GM13977 (cell line): Measurements from ENCODE around the gene ZNF638.

Experiments used
- DNase-seq: peaks from one replicate; pipeline ENCODE4 v3.0.0; 2012; ENCODE audit warnings: low spot score
- in situ Hi-C: fragments of 300-500 bp; cut with MboI; formaldehyde crosslinking; loops from one replicate; pipeline ENCODE4 v1.12.0; 2022; ENCODE audit warnings: low sequenced_read_pairs, low pct_unique_long_range_greater_than_20kb, mixed read lengths, inconsistent platforms; ENCODE audit not compliant: unreplicated experiment
- TF ChIP-seq, protein P1 (sequence below): IDR thresholded peaks from 2 replicates; pipeline ENCODE4 v1.5.1; 2012; ENCODE audit warnings: mild to moderate bottlenecking, control low read depth; ENCODE audit not compliant: insufficient read depth; ENCODE audit errors: extremely low read depth, missing control alignments

Gene ZNF638

DNA sequence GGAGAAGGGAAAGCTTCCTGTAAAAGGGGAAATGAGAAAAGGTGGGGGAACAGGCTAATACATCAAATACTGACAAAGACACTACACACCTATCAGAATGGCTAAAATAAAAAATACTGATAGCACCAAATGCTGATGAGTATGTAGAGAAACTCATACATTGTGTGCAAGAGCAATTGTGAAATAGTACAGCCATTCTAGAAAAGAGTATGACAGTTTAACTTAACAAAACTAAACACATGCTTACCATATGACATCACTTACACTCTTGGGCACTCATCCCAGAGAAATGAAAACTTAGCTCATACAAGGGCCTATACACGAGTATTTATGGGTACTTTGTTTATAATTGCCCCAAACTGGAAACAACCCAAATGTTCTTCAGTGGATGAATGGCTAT lies 53.4 kb downstream of the ZNF638 start:
- no peak for DNase-seq
- in situ Hi-C loops: no loop called here
- TF ChIP-seq, protein P1, sequence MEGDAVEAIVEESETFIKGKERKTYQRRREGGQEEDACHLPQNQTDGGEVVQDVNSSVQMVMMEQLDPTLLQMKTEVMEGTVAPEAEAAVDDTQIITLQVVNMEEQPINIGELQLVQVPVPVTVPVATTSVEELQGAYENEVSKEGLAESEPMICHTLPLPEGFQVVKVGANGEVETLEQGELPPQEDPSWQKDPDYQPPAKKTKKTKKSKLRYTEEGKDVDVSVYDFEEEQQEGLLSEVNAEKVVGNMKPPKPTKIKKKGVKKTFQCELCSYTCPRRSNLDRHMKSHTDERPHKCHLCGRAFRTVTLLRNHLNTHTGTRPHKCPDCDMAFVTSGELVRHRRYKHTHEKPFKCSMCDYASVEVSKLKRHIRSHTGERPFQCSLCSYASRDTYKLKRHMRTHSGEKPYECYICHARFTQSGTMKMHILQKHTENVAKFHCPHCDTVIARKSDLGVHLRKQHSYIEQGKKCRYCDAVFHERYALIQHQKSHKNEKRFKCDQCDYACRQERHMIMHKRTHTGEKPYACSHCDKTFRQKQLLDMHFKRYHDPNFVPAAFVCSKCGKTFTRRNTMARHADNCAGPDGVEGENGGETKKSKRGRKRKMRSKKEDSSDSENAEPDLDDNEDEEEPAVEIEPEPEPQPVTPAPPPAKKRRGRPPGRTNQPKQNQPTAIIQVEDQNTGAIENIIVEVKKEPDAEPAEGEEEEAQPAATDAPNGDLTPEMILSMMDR: no peak

DNA sequence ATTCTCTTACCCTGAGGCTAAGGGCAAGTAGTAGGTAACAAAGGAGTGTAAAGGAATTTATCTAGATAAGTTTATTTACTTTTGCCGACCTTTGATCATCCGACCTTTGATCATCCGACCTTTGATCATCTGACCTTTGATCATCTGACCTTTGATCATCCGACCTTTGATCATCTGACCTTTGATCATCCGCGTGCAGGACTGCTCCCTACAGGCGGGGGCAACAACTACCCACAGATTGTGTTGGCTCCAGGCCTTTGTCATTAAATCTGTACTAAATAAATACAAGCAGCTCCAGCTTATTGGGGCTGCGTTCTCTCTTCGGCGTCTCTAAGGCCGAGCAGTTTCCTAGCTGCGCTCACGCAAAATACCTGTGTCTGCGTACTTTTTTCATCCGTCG lies 56.6 kb downstream of the ZNF638 start:
- TF ChIP-seq, protein P1: no peak
- DNase-seq: no peak
- in situ Hi-C loops: no loop called here

- in situ Hi-C loops: no loop called here
- TF ChIP-seq, protein P1: no peak
- DNase-seq: no peak
These were observed 57.9 kb downstream of the ZNF638 start for GRCh38 chr2:71389384-71390072.

- DNase-seq: no peak
- in situ Hi-C loops: no loop called here
- TF ChIP-seq, protein P1: no peak
These were observed 61.6 kb downstream of the ZNF638 start for GRCh38 chr2:71393216-71393615.

DNA sequence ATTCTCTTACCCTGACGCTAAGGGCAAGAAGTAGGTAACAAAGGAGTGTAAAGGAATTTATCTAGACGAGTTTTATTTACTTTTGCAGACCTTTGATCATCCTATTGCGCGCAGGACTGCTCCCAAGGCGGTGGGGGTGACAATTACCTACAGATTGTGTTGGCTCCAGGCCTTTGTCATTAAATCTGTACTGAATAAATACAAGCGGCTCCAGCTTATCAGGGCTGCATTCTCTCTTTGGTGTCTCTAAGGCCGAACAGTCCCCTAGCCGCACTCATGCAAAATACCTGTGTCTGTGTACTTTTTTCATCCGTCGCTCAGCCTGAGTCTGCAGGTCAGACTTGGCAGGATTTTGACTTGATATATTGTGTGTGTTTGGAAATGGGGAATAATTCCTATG lies 63.9 kb downstream of the ZNF638 start:
- TF ChIP-seq, protein P1: no peak
- in situ Hi-C loops: no loop called here
- DNase-seq: no peak

DNA sequence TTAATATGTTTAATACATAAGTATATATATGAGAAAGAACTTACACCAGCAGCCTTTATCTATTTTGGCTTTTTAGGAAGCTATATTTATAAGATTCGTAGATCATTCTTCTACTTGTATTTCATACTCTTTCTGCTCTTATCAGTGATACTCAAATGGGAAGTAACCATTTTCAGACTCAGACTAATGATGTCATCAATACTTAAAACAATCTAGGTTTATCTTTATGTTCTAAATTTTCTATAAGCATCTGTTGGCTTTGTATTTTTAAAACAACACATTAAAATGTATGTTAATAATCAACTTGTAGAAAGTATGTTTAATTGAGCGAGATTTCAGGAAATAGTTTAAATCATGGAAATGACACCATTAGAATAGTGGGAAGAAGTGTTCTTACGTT lies 70.8 kb downstream of the ZNF638 start:
- in situ Hi-C loops: no loop called here
- TF ChIP-seq, protein P1: no peak

DNA sequence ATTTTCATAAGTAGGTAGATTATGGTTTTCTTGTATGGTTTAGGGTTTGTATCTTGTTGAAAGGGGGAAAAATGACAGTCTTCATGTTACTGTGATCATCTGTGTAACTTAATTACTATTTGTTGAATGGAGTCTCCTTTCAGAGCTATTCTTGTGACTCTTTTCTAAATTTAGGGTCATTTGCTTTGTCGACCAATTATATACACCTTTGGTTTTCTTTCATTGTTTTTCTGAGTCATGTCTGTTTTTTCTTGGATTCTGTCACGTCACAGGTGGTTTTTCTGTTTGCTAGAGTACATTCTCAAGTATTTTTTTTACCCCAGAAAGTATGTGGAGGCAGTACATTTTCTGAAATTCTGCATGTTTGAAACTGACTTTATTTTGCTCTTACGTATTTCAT lies 78.0 kb downstream of the ZNF638 start:
- DNase-seq: peak; percentile 9
- in situ Hi-C loops: no loop called here
- TF ChIP-seq, protein P1: no peak

More for the DNA sequence above, 70.8 kb downstream of the ZNF638 start:
- no peak for DNase-seq
